ENCODE data around the gene DVL2. TPM values are rescaled to one million over a fixed set of nuclear protein-coding genes. Genes with fewer than 3 reads are reported as not detected.
"Not testable (repeated sequence)": the region's sequence is repeated elsewhere in the genome, so short reads cannot be mapped to it uniquely, and the experiment has no call there.

Gene DVL2
- total RNA-seq, 1 experiment from 2014 or later, result 42.6 TPM

- no peak for DNase-seq (ENCODE audit: low spot score)
These were observed 22.6 kb upstream of the DVL2 start for GRCh38 chr17:7256766-7257456.

DNA sequence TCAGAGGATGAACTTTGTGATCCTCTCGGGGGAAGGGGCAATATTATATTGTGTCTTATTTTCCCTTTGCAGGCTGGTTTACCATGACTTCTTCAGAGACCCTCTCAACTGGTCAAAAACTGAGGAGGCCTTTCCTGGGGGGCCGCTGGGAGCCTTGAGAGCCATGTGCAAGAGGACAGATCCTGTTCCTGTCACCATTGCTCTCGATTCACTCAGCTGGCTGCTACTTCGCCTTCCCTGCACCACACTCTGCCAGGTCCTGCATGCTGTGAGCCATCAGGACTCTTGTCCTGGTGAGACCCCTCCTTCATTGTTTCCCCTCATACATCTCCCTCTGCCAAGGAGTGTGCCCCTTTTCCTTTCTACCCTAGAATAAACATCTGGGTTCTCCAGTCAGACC is 20.2 kb upstream of the DVL2 start:
- DNase-seq (ENCODE audit: low spot score), result no peak

- peak; percentile 21 for DNase-seq (ENCODE audit: low spot score)
These were observed 18.8 kb upstream of the DVL2 start for GRCh38 chr17:7253082-7253481.

- peak; percentile 84 for DNase-seq (ENCODE audit: low spot score)
These were observed 18.1 kb upstream of the DVL2 start, which contains the start of gene ELP5 for GRCh38 chr17:7252176-7253043. ELP5 (plus strand) TSS chr17:7252215; CDS start chr17:7252551, 336 bp downstream.

DNA sequence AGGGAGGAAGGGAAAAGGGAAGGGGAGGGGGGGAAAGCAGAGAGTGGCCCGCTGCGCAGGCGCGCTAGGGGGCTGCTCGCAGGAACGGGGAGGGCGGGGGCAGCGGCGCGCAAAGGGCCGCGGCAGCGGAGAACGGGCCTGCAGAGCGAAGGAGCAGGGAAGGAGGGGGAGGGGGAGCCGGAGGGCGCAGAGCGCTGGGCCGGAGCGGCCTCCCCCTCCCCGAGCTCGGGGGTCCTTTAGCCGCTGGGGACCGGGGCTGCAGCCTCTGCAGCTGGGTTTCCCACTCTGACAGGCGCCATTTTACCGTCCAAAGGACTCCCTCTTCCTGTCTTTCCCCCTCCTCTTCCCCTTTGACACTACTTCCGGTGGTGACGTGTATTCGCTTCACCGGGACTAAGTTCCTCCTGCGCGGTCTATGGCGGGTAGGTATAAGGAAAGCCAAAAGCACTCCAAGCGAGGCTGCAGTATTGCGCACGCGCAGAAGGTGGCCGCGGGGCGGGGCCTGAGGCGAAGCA is 17.4 kb upstream of the DVL2 start, which contains the start of gene CTDNEP1:
TSS of gene CTDNEP1 (minus strand) at position 74 of the 515 bp plus-strand sequence. CDS start 438 bp downstream, outside the sequence.
- peak; percentile 96 for DNase-seq (ENCODE audit: low spot score)

GRCh38 chr17:7250695-7251627 is 16.6 kb upstream of the DVL2 start:
- no peak for DNase-seq (ENCODE audit: low spot score)

DNA sequence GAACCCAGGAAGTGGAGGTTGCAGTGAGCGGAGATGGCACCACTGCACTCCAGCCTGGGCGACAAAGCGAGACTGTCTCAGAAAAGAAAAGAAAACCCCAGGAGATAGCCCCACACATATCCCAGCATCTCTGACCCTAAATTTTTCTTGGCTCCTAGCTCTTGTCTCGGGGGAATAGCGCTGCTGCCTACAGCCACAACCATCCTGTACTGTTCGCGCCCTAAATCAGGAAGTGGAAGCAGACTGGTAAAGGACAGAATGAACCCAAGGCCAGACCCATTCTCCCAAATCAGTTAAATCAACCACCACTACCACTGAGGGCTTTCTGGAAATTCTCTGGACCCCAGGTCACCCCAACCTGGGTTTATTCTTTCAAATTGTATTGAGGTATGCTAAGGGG is 15.5 kb upstream of the DVL2 start:
- DNase-seq (ENCODE audit: low spot score), result no peak

- no peak for DNase-seq (ENCODE audit: low spot score)
These were observed 14.9 kb upstream of the DVL2 start for GRCh38 chr17:7249214-7249613.

- DNase-seq (ENCODE audit: low spot score), result no peak
These were observed 14.5 kb upstream of the DVL2 start for GRCh38 chr17:7248796-7249195.

- DNase-seq (ENCODE audit: low spot score), result no peak
These were observed 12.5 kb upstream of the DVL2 start for GRCh38 chr17:7246779-7247178.

DNA sequence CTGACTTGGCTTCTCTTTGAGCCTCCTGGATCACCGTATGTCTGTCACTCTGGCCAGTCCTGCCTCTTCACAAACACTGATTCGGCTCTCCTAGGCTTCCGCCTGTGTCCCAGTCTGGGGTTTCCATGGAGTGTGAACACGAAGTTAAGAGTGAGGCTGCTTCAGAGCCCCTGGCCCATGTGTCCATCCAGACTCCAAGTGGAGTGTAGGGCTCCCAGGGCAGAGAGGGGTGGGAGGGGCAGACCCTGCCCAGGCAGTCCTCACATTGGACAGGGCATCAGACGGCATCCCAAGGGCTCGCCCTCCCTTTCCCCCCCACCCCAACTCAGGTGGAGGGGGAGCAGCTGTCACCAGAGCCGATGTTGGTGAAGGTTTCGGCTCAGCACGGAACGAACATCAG is 9.5 kb upstream of the DVL2 start:
- not testable (repeated sequence) for DNase-seq (ENCODE audit: low spot score)

- no peak for DNase-seq (ENCODE audit: low spot score)
These were observed 9.1 kb upstream of the DVL2 start for GRCh38 chr17:7243453-7243729.

GRCh38 chr17:7242717-7243452 is 8.6 kb upstream of the DVL2 start:
- DNase-seq (ENCODE audit: low spot score), result peak; percentile 89

DNA sequence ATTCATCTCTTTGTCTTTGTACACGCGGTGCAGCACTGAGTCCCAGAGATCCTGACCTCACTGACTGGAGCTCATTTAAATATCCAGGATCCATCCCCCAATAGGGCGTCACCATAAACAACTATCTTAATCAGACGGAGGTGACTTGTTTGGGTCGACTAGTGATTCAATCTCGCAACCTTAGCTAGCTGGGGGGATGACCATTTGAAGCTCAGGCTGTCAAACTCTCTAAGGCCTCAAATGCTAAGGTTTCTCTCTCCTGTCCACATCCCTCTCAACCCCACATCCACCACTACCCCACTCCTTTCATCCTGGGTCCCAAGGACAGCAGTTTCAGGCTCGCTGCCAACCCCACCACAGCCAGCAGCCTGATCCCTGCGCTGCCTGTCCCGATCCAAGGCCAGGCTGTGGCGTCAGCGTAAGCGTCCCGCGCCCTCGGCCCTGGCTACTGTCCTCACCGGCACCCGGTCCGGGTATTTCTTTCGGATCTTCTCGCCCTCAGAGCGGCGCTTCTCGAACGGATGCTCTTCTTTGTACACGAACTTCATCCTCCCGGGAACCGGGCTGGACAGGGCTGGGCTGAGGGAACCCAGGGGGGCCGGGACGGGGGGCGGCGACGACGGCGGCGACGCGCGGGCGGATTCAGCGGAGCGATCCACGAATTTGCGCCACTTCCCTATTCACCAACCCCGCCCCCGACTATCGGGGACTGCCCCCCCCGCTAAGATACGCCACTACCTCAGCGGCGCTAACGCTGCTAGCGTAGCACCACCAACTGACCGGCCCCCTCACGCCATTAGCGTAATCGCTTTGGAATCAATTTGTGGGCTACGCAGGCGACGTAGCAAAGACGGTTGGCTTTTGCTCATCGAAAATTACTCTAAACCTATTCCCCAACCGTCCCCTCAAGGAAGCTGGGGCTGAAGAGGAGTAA is 7.7 kb upstream of the DVL2 start, which contains the start of gene GABARAP:
TSS of gene GABARAP (minus strand) at position 667 of the 934 bp plus-strand sequence. CDS start at position 548, 119 bp downstream.
- peak; percentile 87 for DNase-seq (ENCODE audit: low spot score)

DNA sequence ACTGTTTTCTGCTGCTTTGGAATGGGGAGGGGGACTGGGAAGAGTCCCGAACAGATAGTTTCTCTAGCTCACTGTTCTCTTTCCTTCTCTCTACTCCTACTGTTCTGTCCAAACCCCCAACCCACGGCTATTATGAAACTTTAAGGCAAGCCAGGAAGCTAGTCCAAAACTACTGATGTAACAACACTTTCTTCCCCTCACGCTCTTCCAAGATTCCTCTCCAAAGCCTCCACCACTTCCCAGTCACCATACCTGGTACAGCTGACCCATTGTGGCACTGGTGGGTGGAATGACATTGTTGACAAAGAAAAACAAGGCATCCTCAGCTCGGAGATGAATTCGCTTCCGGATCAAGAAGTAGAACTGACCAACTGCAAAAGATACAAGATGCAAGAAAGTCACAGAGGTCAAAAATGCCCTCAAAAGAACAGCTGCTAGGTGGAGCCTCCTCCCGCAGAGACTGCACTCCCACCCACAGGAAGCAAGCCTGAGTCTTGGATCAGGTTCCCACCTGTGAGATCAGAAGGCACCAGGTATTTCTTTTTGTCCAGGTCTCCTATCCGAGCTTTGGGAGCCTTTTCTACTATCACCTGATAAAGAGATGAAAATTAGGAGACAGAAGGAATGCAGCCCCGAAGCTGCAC is 6.9 kb upstream of the DVL2 start:
- no peak for DNase-seq (ENCODE audit: low spot score)

GRCh38 chr17:7240375-7240774 is 6.1 kb upstream of the DVL2 start:
- DNase-seq (ENCODE audit: low spot score), result no peak

DNA sequence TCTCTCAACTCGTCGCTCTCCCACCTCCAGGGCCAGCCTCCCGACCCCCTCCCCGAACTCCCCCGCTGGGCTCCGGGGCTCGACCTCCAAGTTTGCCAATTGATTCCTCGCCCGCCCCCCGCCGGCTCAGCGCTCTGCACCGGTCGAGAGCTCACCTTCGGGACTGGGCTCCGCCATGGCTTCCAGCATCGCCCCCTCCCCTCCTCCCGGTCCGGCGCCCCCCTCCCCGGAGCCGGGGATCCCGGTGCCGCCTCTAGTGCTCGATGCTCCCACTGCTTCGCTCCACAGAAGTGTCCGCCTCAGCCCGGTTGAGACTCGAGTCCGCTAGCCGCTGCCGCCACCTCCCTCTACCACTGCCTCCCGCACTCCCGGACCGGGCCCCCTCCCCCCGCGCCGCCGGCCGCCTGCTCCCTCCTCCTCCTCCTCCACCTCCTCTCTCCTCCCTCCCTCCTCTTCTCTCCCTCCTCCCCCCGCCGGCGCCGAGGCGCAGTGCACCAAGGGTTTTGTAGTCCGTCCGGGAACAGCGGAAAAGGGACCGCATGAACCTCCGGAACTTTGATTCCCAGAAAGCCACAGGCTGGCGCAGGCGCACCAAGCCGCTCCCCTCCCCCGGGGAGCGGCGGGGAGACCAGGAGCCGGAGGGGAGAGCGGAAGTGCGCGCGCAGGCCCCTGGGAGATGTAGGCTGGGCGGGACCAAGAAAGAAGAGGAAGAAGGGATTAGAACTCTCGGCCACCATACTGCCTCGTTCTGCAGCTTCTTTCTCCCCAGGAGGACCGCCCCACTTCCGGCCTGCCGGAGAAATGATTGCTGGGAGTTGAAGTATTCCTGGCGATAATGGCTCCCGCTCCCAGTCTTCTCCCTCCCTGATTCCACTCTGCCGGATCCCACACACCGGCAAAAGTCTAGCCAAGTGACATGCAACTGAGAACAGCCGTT is 5.0 kb upstream of the DVL2 start, which contains the start of gene PHF23:
TSS of gene PHF23 (minus strand) at position 367 of the 937 bp plus-strand sequence. CDS start at position 189, 178 bp downstream.
- peak; percentile 97 for DNase-seq (ENCODE audit: low spot score)
